Lower lobe of right lung (tissue), 2 donors: ENCODE measurements around the gene UFD1. TPM values are rescaled to one million over a fixed set of nuclear protein-coding genes. Genes with fewer than 3 reads are reported as not detected.
A peak's percentile ranks its signal among the peaks of the same experiment; 100 is the strongest.

Experiments used
- ATAC-seq, 2 donors: fragments of 200-7000 bp; cut with Tn5 transposase; one replicate each; pipeline ENCODE4 v1.9.1; 2020 to 2022; ENCODE audit warnings: mild to moderate bottlenecking in 2 of 2, moderate library complexity in 2 of 2
- DNase-seq: peaks from one replicate; pipeline ENCODE4 v3.0.0-alpha.2; 2020
- H3K27ac ChIP-seq: fragments of 200-600 bp; one replicate; pipeline ENCODE4 v1.8.0; 2022
- H3K27me3 ChIP-seq: fragments of 200-600 bp; one replicate; pipeline ENCODE4 v1.8.0; 2022; ENCODE audit warnings: low read depth
- H3K36me3 ChIP-seq: fragments of 200-600 bp; one replicate; pipeline ENCODE4 v1.8.0; 2022; ENCODE audit warnings: mild to moderate bottlenecking
- H3K4me1 ChIP-seq: fragments of 200-600 bp; one replicate; pipeline ENCODE4 v1.8.0; 2022
- H3K4me3 ChIP-seq: fragments of 200-600 bp; one replicate; pipeline ENCODE4 v1.8.0; 2022; ENCODE audit warnings: mild to moderate bottlenecking
- H3K9me3 ChIP-seq: fragments of 200-600 bp; one replicate; pipeline ENCODE4 v1.8.0; 2022
- CTCF ChIP-seq: fragments of 200-600 bp; IDR thresholded peaks from one replicate; pipeline ENCODE4 v1.8.0; 2022; ENCODE audit warnings: antibody characterized with exemption, mild to moderate bottlenecking
- intact Hi-C: fragments of 100-400 bp; cut with DNase I; formaldehyde crosslinking; loops from one replicate; pipeline ENCODE4 v1.11.0; 2022
- total RNA-seq: library from RNA; stranded (reverse); fragmentation: NEBNext Ultra II Directional; extraction: Animal tissue kit (Norgen Biotek cat#: 25700); gene quantifications from one replicate; pipeline ENCODE4 v1.2.1, GENCODE V29; 2021
- donor health status: DM: no; HTN: yes; CAD: no; lungs with severe emphysema.

Gene UFD1
- total RNA-seq, 1 donor from 2014 or later, result 36.7 TPM

DNA sequence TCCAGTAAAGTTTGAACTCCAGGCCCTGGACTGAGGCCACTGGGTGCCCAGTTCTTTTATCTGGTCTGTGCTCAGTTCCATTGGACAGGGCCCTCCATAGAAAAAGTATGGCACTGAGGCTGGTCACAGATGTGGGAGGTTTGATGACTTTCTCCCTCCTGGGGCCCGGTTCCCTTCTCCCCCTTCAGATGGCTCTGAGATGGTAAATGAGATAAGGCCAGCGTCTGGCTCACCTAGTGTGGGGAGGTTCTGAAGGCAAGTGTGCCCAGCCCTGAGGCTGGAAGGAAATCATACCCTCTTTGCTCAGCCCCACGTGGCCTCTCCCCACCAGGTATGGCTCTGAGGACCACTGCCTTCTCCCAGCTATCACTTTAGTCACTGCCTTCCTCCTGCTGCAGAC is 46.7 kb upstream of the UFD1 start:
- intact Hi-C loops, result no loop called here
- Histone ChIP-seq H3K27ac (peak overlapping the region; percentile 91), H3K9me3 (no peaks in the 10 kb centered on the region), H3K27me3 (peaks cover 52% of the 10 kb centered on the region), H3K4me3 (peak overlapping the region; percentile 61), H3K36me3 (no peaks in the 10 kb centered on the region), H3K4me1 (peaks cover 27% of the 10 kb centered on the region)
- TF ChIP-seq CTCF, result no peak
- ATAC-seq (no peak), DNase-seq (no peak)

DNA sequence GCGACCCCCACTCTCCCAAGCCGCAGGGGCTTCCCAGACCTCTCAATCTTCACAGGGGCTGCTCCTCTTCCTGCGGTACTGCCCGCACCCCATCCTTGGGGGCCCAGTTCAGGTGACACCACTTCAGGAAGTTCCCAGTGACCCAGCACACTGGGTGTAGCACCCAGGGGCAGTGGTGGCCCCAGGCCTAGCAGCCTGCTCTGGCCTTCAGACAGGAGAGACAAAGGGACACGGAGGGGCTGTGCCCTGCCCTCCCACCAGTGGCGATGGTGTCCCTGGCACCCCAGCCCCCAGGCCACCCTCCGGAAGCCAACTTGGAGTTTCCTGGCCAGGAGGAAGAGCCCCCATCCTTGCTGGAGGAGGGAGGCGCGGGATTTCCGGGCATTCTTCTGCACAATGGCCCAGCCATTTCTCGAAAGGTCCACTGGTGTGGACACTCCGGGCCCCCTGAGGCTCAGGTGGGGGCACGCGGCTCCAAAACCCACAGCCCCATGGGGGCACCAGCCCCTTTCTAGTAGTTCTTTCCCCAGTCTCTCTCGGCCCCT is 46.2 kb upstream of the UFD1 start:
- Histone ChIP-seq H3K9me3 (no peaks in the 10 kb centered on the region), H3K36me3 (no peaks in the 10 kb centered on the region), H3K4me3 (peak overlapping the region; percentile 61), H3K4me1 (peaks cover 27% of the 10 kb centered on the region), H3K27ac (peak overlapping the region; percentile 91), H3K27me3 (peaks cover 52% of the 10 kb centered on the region)
- no peak for TF ChIP-seq CTCF
- no peak for DNase-seq
- ATAC-seq, result peak; percentile 23 to 33
- intact Hi-C loops, result no loop called here

DNA sequence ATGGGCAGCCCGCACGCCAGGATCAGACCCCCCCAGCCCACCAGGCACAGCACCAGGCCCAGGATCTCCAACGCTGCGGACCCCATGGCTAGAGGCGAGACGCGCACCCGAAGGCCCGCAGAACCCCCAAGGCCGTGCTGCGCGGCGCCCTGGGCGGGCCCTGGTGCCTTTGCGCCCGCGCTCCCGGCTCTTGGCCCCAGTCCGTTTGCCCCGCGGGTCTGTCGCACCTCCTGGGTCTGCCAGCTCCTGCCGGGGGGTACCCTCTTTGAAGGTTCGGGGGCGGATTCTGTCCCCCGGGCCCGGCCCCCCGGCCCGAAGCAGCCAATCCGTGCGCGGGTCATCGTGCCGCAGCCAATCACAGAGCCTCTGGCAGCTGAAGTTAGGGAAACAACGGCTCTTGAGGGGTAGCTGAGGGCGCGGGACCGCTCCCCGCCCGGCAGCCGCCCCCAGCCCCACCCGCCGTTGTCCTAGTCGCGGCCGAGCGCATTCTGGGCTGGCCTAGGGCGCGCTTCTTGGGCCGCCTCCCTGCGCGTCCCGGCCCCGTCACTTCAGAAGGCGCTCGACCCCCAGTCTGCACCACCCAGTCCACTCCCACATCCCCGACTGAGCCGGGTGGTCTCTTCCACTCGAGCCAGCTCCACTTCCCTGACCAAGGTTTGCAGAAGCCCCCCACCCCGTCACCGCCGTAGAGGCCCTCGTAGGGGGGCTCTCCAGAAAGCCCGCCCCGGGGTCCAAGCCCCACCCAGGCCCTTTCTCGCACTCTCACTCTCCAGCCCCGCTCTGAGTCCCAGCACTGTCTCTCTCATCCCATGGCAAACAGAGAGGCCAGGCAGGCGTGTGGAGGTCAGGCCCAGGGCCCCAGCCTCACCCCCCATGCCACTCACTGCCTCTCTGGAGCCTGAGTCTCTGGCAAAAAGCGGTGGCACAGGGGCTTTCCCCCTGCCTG is 45.5 kb upstream of the UFD1 start, which contains the start of gene CLDN5:
Gene CLDN5, minus strand, starts transcription at position 241 of the 946 bp plus-strand sequence. Its CDS starts 155 bp downstream, at position 86.
- no peak for TF ChIP-seq CTCF
- intact Hi-C loops, result no loop called here
- H3K9me3 ChIP-seq, result no peaks in the 10 kb centered on the region
- H3K4me3 ChIP-seq, result peak within 1 kb of the TSS; percentile 61
- peak; percentile 53 to 58 for ATAC-seq
- peaks cover 52% of the 10 kb centered on the region for H3K27me3 ChIP-seq
- peak within 1 kb of the TSS; percentile 91 for H3K27ac ChIP-seq
- no peaks in the 10 kb centered on the region for H3K36me3 ChIP-seq
- peaks cover 27% of the 10 kb centered on the region for H3K4me1 ChIP-seq
- DNase-seq, result peak; percentile 60

- Histone ChIP-seq H3K9me3 (no peaks in the 10 kb centered on the region), H3K4me3 (peak overlapping the region; percentile 61), H3K36me3 (no peaks in the 10 kb centered on the region), H3K4me1 (peaks cover 27% of the 10 kb centered on the region), H3K27me3 (peaks cover 52% of the 10 kb centered on the region), H3K27ac (peak overlapping the region; percentile 91)
- DNase-seq, result no peak
- no peak for TF ChIP-seq CTCF
- ATAC-seq, result peak; percentile 3 to 4
- intact Hi-C loops, result no loop called here
Measured at GRCh38 chr22:19523240-19524169, 44.5 kb upstream of the UFD1 start.

DNA sequence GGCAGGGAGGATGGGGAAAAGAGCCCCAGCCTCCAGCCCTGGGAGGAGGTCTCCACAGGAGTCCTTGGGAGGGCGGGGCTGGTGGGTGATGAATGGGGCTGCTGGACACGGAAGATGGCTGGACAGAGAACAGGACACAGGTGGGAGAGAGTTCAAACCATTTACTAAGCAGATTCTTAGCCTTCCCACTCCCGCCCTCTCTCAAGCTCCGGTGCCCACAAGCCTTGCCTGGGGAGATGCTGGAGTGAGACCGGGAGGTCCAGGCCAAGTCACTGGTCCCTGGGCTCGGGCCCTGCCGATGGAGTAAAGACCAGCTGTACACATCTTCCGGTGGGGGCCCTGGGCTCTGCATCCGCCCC is 43.9 kb upstream of the UFD1 start:
- Histone ChIP-seq H3K27me3 (peaks cover 52% of the 10 kb centered on the region), H3K4me3 (peak overlapping the region; percentile 61), H3K27ac (peak overlapping the region; percentile 91), H3K36me3 (no peaks in the 10 kb centered on the region), H3K9me3 (no peaks in the 10 kb centered on the region), H3K4me1 (peaks cover 23% of the 10 kb centered on the region)
- ATAC-seq (no peak), DNase-seq (no peak)
- no peak for TF ChIP-seq CTCF
- intact Hi-C loops, result no loop called here
